Iris pigment epithelial cell (primary cell): ENCODE results near the gene TUT1.

ENCODE experiments used
- DNase-seq: peaks from one replicate; pipeline ENCODE4 v3.0.0-alpha.2; 2011; ENCODE audit warnings: low read depth

TUT1 gene

DNA sequence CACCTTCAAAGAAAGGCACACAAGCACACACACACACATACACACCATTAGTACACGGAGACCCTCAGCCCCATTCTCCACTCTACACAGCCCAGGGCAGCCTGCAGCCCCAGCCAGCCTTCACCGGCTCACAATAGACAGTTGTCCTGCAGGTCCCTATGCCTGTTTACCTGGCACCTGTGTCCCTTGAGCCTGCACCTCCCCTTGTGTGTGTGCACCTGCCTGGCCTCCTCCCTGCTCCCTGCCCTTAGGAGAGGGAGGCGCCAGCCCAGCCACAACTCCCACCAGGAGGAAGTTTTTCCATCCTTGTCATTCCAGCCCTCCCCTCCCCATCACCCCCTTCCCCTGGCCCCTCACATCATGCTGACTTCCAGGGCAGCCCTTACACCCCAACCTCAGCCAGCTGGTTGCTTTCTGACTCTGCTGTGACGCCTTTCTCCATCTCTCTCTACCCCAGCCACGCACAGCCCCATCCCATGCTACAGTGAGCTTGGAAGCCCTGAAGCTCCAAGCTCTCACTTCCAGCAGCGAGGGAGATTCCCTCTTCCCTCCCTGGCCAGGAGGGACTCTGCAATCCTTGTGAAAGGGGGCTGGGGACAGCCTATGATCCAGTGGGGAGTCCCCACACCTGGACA, 49.1 kb downstream of the TUT1 start:
- DNase-seq: no peak

DNA sequence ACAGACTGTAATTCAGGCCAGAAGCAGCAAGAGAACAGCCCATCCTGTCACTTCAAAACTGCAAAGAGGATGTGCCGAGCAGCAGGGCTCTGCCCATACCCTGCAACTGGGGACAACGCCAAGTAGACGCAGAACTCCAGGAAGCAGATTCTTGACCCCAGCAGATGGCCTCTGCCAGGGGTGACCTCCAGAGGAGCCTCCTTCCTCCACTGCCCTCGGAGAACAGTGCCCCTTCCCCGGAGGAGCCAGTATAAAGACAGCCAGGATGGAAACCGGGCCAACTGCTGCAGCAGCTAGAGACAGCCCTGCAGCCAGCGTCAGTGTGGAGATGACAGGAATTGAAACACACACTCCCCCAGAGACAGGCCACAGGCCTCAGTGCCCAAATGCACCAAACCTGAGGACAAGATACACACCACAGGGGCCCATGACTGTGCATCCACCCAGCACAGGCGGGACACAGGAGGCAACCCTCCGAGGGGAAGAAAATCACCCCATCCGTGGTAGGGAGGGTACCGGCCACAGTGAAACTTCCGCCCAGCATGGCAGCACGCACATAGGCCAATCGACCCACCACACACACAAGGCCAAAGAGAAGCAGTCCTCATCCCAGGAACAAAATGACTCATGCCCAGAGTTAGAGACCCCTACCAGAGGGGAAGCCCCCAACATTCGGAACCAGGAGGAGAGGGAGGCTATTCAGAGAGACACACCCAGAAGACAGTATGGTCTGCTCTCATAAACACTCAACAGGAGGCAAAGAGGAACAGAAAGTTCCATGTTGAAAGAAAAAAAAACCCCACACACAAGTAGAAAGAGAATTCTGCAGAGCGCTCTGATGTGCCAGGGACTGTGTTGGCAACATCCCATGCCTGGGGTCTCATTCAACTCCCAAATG, 50.3 kb downstream of the TUT1 start:
- DNase-seq: no peak

DNA sequence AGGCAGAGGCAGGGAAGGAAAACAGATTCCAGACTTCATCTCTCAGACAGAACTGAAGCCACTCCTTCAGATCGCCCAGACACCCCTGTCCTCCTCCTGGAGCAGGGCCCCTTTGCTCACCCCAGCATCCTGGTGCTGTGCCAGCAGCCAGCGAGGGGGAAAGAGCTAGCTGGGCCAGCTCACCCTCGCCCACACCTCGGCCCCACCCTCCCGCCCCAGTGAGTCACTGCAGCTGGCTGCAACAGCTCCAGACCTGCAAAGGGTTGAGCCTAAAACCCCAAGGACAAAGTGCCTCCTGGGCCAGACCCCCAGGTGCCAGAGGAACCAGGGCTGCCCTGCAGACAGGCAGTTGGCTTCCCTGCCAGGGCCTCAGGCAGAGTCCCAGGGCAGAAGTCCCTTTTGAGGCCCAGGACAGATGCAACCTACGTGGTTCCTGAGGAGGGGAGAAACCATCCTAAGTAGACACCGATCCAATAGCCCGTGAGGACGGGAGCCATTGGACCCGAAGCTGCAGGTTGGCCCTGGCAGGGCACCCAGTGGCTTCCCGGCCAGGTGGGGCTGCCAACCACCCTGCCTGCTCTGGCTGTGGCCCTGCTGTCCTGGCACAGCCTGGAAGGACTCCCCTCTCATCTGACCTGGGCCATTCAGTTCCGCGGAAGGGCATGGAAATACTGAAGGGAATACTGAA, 51.9 kb downstream of the TUT1 start:
- DNase-seq: peak; percentile 85

DNA sequence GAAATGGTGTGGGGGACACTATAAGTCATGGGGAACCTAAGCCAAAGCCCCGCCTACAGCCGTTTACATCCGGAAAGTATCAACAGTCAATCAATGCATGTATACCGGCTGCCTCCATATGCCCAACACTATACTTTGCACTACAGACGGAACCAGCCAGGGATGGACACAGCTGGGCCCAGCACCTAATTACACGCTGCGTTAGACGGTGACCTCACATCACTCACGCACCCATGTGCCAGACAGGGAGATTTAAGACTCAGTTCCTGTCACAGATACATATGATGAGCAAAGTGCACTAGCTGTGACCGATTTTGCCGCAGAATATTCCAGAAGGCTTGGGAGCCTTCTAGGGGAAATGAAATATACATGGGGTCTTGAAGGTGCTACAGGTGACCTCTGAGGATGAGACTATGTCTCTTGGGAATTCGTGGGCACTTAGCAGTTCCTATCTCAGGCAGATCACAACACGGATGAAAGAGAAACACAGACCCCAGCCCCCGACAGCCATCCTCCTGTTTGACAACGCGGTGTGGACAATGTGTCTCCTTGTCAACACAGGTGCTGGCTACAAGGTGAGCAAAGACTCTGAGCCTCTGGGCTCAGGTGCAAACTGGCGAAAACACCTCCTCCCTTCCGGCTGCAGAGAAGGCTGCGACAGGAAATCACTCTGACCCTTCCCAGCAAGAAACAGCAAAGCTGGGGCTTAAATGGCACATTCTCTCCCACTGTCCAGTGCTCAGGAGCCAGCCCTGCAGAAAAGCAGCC, 52.7 kb downstream of the TUT1 start:
- DNase-seq: no peak

DNA sequence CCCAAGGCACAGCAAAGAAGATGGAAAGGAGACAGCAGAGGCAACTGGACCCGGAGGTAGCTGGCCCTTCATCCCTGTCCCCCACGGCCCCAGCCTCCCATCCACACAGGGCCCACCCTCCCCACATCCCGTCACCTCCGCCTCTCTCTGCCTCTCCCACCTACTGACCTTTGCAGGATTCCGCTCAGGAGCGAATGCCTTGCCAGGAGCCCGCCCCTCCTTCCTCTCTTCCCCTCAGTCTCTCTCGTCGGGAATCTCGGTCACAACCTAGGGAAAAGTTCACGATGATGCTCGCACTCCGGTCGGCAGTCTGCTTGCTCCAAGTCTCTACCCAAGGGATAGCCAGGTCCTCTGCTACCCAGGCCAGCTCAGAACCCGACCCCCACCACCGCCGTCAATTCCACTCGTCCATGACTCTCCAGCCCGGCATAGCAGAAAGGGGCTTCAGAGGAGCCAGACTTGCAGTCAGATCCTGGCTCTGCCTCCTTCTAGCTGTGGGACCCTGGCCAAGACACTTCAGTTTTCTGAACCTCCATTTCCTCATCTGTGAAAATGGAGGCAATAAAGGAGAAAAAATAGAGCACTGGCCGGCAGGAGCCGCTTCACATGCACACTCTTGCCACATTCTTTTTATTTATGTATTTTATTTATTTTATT, 54.9 kb downstream of the TUT1 start:
- no peak for DNase-seq

DNA sequence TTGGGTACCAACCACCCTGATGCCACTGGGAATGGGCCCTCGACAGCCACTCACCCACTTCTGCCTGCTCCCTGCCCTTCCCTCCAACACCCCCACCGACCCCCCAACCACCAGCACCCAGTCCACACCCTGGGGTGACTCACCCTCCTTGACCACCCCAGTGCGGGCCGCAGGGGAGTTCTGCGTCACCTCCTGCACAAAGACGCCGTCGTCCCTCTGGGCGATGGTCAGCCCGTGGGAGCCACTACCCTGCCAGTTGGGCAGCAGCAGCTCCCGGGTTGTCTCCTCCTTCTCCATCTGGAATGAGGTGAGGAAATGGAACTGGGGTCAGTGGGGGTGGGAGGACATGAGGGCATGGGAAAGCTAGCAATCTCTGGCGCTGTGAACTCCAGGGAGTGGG, 55.5 kb downstream of the TUT1 start:
- no peak for DNase-seq

DNA sequence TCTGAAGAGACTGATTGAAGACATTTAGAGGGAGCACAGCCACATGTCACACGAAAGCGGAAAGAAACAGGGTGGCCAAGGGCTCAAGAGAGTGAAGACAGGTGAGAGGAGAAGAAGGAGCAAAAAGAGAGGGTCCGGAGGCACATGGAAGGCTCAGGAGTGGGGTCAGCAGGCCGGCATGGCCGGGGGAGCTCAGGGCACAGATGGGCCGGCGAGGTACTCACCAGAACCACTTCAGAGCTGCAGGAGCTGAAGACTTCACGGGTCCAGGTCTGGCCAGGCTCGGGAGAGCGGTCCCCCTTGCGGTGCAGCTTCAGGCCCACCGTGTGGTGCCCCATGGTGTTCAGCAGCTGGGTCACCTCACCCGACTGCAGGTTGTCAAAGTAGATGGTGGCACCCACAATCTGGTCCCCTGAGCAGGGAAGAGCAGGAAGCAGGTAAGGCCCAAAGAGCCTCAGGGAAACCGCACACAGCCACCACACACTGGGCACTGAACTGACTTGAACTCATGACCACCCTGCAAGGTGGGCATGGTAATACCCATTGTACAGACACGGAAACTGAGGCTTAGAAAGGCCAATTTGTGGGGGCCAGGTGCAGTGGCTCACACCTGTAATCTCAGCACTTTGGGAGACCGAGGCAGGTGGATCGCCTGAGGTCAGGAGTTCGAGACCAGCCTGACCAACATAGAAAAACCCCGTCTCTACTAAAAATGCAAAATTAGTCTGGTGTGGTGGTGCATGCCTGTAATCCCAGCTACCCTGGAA, 56.4 kb downstream of the TUT1 start:
- no peak for DNase-seq

DNA sequence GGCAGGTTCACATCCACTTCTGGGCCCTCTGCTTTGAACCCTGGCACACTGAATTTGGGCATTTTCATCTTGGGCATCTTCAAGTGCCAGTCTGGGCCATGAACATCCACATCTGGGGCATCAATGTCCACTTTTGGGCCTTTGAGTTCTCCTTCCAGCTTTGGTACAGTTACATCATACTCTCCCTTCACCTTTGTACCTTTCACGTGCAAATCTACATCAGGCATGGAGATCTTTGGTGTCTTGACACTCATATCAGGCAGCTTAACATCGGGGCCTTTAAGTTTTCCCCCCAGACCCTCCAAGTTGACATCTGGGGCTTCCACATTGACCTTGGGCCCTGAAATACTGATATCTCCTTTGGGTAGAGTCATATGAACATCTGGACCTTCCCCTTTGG, 59.2 kb downstream of the TUT1 start:
- no peak for DNase-seq
